GM18867 (cell line): ENCODE data around the gene CACNA1I.

Experiments used
- ATAC-seq: cut with Tn5 transposase; IDR thresholded peaks from one replicate; pipeline ENCODE4 v1.9.1; 2021; ENCODE audit warnings: mild to moderate bottlenecking, moderate library complexity; ENCODE audit not compliant: unreplicated experiment

The CACNA1I gene

GRCh38 chr22:39714321-39714720 is 143.8 kb downstream of the CACNA1I start:
- no peak for ATAC-seq

GRCh38 chr22:39715778-39716495 is 145.4 kb downstream of the CACNA1I start:
- ATAC-seq: no peak

- no peak for ATAC-seq
Observed at GRCh38 chr22:39716534-39716933, 146.0 kb downstream of the CACNA1I start.

- ATAC-seq: no peak
Observed at GRCh38 chr22:39717099-39717498, 146.5 kb downstream of the CACNA1I start.

- ATAC-seq: no peak
Observed at GRCh38 chr22:39718206-39718605, 147.7 kb downstream of the CACNA1I start.

- no peak for ATAC-seq
Observed at GRCh38 chr22:39718921-39719475, 148.4 kb downstream of the CACNA1I start.

GRCh38 chr22:39719559-39720450 is 149.3 kb downstream of the CACNA1I start:
- ATAC-seq: no peak

- ATAC-seq: no peak
Observed at GRCh38 chr22:39721206-39722031, 150.9 kb downstream of the CACNA1I start.

- ATAC-seq: no peak
Observed at GRCh38 chr22:39722032-39722325, 151.4 kb downstream of the CACNA1I start.

GRCh38 chr22:39722501-39722900 is 151.9 kb downstream of the CACNA1I start:
- no peak for ATAC-seq

- no peak for ATAC-seq
Observed at GRCh38 chr22:39723463-39723862, 152.9 kb downstream of the CACNA1I start.

GRCh38 chr22:39723899-39724351 is 153.4 kb downstream of the CACNA1I start:
- ATAC-seq: no peak

- ATAC-seq: no peak
Observed at GRCh38 chr22:39724390-39724789, 153.8 kb downstream of the CACNA1I start.

GRCh38 chr22:39724857-39725256 is 154.3 kb downstream of the CACNA1I start:
- ATAC-seq: no peak

- ATAC-seq: no peak
Observed at GRCh38 chr22:39725351-39726035, 154.9 kb downstream of the CACNA1I start.

- no peak for ATAC-seq
Observed at GRCh38 chr22:39727541-39727940, 157.0 kb downstream of the CACNA1I start.

GRCh38 chr22:39728236-39728860 is 157.8 kb downstream of the CACNA1I start:
- ATAC-seq: no peak

GRCh38 chr22:39729141-39729934 is 158.8 kb downstream of the CACNA1I start:
- ATAC-seq: no peak

- no peak for ATAC-seq
Observed at GRCh38 chr22:39731481-39731880, 160.9 kb downstream of the CACNA1I start.
